ENCODE results near the gene ASS1.

Gene ASS1

GRCh38 chr9:130448035-130448624 is 3.4 kb downstream of the ASS1 start:
- Histone ChIP-seq H3K4me1 (ENCODE audit: insufficient read depth, poor library complexity, severe bottlenecking) (peaks cover 32% of the 10 kb centered on the region), H3K4me3 (ENCODE audit: severe bottlenecking) (no peak overlapping the region)
- no peak for TF ChIP-seq CTCF (IDR thresholded peaks at IDR 0.05; ENCODE audit: poor library complexity, severe bottlenecking)

GRCh38 chr9:130448771-130449603 is 4.2 kb downstream of the ASS1 start:
- TF ChIP-seq CTCF (IDR thresholded peaks at IDR 0.05; ENCODE audit: poor library complexity, severe bottlenecking) = no peak
- H3K36me3 ChIP-seq (ENCODE audit: low read depth) = no peaks in the 10 kb centered on the region
- no peak overlapping the region for H3K27ac ChIP-seq (ENCODE audit: poor library complexity, severe bottlenecking)
- DNase-seq (ENCODE audit: low spot score) (no peak), ATAC-seq (ENCODE audit: low read depth) (no peak)
- no peaks in the 10 kb centered on the region for H3K9me3 ChIP-seq (ENCODE audit: severe bottlenecking)
- no peaks in the 10 kb centered on the region for H3K27me3 ChIP-seq (ENCODE audit: insufficient read depth, poor library complexity, severe bottlenecking)
- H3K4me3 ChIP-seq (ENCODE audit: severe bottlenecking) = no peak overlapping the region
- H3K4me1 ChIP-seq (ENCODE audit: insufficient read depth, poor library complexity, severe bottlenecking) = peaks cover 32% of the 10 kb centered on the region

More at GRCh38 chr9:130448035-130448624, 3.4 kb downstream of the ASS1 start:
- H3K36me3 ChIP-seq (ENCODE audit: low read depth) = no peaks in the 10 kb centered on the region
- no peaks in the 10 kb centered on the region for H3K9me3 ChIP-seq (ENCODE audit: severe bottlenecking)
- H3K27ac ChIP-seq (ENCODE audit: poor library complexity, severe bottlenecking) = no peak overlapping the region
- no peak for DNase-seq (ENCODE audit: low spot score)
- H3K27me3 ChIP-seq (ENCODE audit: insufficient read depth, poor library complexity, severe bottlenecking) = no peaks in the 10 kb centered on the region
- ATAC-seq (ENCODE audit: low read depth) = no peak

GRCh38 chr9:130450344-130451003 is 5.7 kb downstream of the ASS1 start:
- no peaks in the 10 kb centered on the region for H3K27me3 ChIP-seq (ENCODE audit: insufficient read depth, poor library complexity, severe bottlenecking)
- H3K36me3 ChIP-seq (ENCODE audit: low read depth) = no peaks in the 10 kb centered on the region
- TF ChIP-seq CTCF (IDR thresholded peaks at IDR 0.05; ENCODE audit: poor library complexity, severe bottlenecking) = no peak
- no peak for ATAC-seq (ENCODE audit: low read depth)
- no peaks in the 10 kb centered on the region for H3K9me3 ChIP-seq (ENCODE audit: severe bottlenecking)
- peaks cover 32% of the 10 kb centered on the region for H3K4me1 ChIP-seq (ENCODE audit: insufficient read depth, poor library complexity, severe bottlenecking)
- no peak overlapping the region for H3K4me3 ChIP-seq (ENCODE audit: severe bottlenecking)
- no peak for DNase-seq (ENCODE audit: low spot score)
- H3K27ac ChIP-seq (ENCODE audit: poor library complexity, severe bottlenecking) = no peak overlapping the region

GRCh38 chr9:130451004-130451390 is 6.2 kb downstream of the ASS1 start:
- Histone ChIP-seq H3K27me3 (ENCODE audit: insufficient read depth, poor library complexity, severe bottlenecking) (no peaks in the 10 kb centered on the region), H3K36me3 (ENCODE audit: low read depth) (no peaks in the 10 kb centered on the region), H3K27ac (ENCODE audit: poor library complexity, severe bottlenecking) (no peak overlapping the region), H3K4me3 (ENCODE audit: severe bottlenecking) (no peak overlapping the region), H3K9me3 (ENCODE audit: severe bottlenecking) (no peaks in the 10 kb centered on the region), H3K4me1 (ENCODE audit: insufficient read depth, poor library complexity, severe bottlenecking) (peaks cover 29% of the 10 kb centered on the region)
- TF ChIP-seq CTCF (IDR thresholded peaks at IDR 0.05; ENCODE audit: poor library complexity, severe bottlenecking) = no peak
- no peak for DNase-seq (ENCODE audit: low spot score)
- ATAC-seq (ENCODE audit: low read depth) = no peak

Measured in RWPE2 (cell line).